HG03521 (cell line): ENCODE data around the gene ARHGAP10.
"Not testable (repeated sequence)": the region's sequence is repeated elsewhere in the genome, so short reads cannot be mapped to it uniquely, and the experiment has no call there.

Experiments used
- ATAC-seq: cut with Tn5 transposase; IDR thresholded peaks from one replicate; pipeline ENCODE4 v1.9.1; 2021; ENCODE audit warnings: mild to moderate bottlenecking, moderate library complexity; ENCODE audit not compliant: unreplicated experiment

The ARHGAP10 gene

GRCh38 chr4:147791341-147791740, 59.5 kb downstream of the ARHGAP10 start:
- no peak for ATAC-seq

- no peak for ATAC-seq
Measured at GRCh38 chr4:147791865-147792264, 60.0 kb downstream of the ARHGAP10 start.

GRCh38 chr4:147793569-147794313, 61.9 kb downstream of the ARHGAP10 start:
- ATAC-seq: no peak

GRCh38 chr4:147794314-147794680, 62.4 kb downstream of the ARHGAP10 start:
- no peak for ATAC-seq

- ATAC-seq: peak; percentile 79
Measured at GRCh38 chr4:147794787-147795413, 63.0 kb downstream of the ARHGAP10 start.

GRCh38 chr4:147799057-147799456, 67.2 kb downstream of the ARHGAP10 start:
- not testable (repeated sequence) for ATAC-seq

GRCh38 chr4:147799986-147800555, 68.2 kb downstream of the ARHGAP10 start:
- ATAC-seq: peak; percentile 97

- no peak for ATAC-seq
Measured at GRCh38 chr4:147801820-147802219, 69.9 kb downstream of the ARHGAP10 start.

GRCh38 chr4:147802346-147802745, 70.5 kb downstream of the ARHGAP10 start:
- no peak for ATAC-seq

- no peak for ATAC-seq
Measured at GRCh38 chr4:147805946-147806345, 74.1 kb downstream of the ARHGAP10 start.

GRCh38 chr4:147808447-147808846, 76.6 kb downstream of the ARHGAP10 start:
- ATAC-seq: no peak

- no peak for ATAC-seq
Measured at GRCh38 chr4:147809211-147809610, 77.3 kb downstream of the ARHGAP10 start.

GRCh38 chr4:147811878-147812277, 80.0 kb downstream of the ARHGAP10 start:
- ATAC-seq: no peak

GRCh38 chr4:147813109-147813773, 81.4 kb downstream of the ARHGAP10 start:
- ATAC-seq: no peak

- no peak for ATAC-seq
Measured at GRCh38 chr4:147813973-147814372, 82.1 kb downstream of the ARHGAP10 start.

- no peak for ATAC-seq
Measured at GRCh38 chr4:147814376-147814775, 82.5 kb downstream of the ARHGAP10 start.

GRCh38 chr4:147815741-147816140, 83.9 kb downstream of the ARHGAP10 start:
- no peak for ATAC-seq

- ATAC-seq: no peak
Measured at GRCh38 chr4:147816382-147817254, 84.7 kb downstream of the ARHGAP10 start.

- ATAC-seq: no peak
Measured at GRCh38 chr4:147820975-147821374, 89.1 kb downstream of the ARHGAP10 start.

GRCh38 chr4:147821555-147821954, 89.7 kb downstream of the ARHGAP10 start:
- ATAC-seq: no peak

GRCh38 chr4:147822128-147822527, 90.2 kb downstream of the ARHGAP10 start:
- no peak for ATAC-seq
